HG03060 (cell line): ENCODE measurements around the gene RPS6KA6.

Experiments
- ATAC-seq: cut with Tn5 transposase; IDR thresholded peaks from one replicate; pipeline ENCODE4 v1.9.1; 2021; ENCODE audit warnings: low read depth, moderate number of reproducible peaks; ENCODE audit not compliant: unreplicated experiment

The RPS6KA6 gene

DNA sequence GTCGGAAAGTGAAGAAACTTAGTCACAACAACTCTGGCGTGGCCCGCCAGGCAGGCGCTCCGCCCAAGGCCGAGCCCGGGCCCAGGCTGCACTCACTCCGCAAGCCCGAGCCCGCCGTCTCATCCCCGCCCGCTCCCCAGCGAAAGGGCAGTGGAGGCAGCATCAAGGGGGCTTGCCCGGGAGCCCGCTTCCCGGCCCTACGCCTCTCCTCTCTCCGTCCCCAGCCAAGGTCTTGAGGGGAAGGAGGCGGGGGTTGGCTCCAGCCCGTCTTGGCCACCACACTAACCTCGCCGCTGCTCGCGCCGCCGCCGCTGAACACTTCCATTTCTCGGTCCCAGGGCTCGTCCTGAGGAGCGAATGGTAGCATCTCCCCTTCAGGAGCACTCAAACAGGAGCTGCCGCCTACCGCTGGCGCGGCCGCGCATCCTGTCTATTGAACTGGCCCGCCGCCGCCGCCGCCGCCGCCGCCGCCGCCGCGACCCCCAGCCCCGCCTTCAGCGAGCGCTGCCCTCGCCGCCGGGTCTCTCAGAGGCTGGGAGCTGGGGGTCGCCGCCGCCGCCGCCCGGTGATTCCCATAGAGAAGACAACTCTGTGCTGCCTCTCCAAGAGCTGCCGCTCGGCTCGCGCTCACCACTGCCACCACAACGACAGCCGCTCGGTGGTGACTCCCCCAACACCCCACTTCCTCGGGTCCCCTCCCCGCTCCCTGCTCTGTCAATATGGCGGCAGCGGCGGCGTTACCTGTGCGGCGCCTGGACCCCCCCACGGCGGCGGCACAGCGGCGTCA is at the start of gene RPS6KA6:
Gene RPS6KA6, minus strand, starts transcription at position 667 of the 787 bp plus-strand sequence. Its CDS starts 300 bp downstream, at position 367.
- no peak for ATAC-seq

DNA sequence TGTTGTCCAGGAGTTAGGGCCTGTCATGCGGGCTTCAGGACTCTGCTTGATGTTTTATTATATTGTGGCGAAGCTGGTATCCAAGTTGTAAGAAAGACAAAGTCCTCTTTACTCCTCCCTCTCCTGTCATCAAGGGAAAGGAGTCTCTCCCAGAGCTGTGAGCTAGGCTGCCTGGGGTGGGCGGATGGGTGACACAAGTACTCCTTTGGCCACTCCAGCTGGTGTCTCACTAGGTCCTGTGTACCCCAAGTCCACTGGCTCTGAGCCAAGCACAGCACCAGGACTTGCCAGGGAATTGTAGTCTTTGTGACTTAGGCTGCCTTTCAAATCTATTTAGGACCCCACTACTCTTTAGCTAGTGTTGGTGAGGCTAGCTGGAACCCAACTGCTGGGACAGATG is 36.7 kb upstream of the RPS6KA6 start:
- no peak for ATAC-seq

DNA sequence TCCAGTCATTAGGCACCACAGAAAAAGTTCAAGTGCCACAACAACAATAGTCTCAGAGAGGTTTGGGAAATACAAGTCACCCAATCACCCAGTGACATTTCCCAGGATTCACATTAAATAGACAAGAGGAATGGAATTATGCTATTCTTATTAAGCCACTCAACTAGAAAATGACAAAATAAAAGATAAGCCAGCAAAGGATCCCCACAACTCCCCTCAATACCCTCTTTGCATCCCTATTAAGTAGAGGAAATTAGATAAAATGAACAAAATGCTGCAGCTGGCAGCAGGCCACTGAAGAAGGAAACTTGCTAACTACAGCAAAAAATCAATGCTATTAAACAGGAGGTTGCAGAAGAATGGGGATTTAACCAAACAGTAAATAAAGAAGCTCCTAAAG is 35.3 kb upstream of the RPS6KA6 start:
- no peak for ATAC-seq

DNA sequence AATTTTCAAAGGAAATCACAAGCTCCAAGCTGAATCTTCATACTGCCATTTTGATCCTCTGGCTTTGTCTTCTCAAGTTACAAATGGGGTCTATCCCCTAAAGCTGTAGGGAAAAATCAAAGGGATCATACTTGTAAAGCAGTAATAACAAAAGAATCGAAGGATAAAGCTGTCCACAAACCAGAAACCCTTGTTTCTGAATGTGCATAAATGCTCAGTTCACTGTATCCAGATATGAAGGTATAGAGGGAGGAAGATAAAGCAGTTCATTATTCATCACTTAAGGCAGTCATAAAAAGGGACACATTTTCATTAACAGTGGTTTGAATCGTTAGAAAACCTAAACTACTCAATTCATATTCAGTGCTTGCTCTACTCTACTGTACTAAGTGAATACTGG is 33.2 kb upstream of the RPS6KA6 start:
- no peak for ATAC-seq

DNA sequence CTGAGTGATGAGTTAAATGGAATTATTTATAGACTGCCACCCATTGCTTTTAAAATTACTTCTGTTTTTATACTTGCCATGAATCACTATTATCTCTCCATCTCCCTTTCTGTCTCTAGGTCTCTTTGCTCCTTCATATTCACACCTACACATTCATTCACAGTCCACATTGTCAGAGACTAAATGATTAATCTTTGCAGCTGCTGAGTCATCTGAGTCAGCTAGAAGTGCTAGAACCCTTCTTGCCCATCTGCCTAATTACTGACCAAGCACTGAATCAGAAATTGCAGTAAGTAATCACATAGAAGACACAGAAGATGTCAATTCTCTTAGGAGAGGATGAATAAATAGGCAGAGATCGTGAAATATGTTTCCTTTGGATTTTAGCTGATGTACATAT is 31.6 kb upstream of the RPS6KA6 start:
- ATAC-seq = no peak

DNA sequence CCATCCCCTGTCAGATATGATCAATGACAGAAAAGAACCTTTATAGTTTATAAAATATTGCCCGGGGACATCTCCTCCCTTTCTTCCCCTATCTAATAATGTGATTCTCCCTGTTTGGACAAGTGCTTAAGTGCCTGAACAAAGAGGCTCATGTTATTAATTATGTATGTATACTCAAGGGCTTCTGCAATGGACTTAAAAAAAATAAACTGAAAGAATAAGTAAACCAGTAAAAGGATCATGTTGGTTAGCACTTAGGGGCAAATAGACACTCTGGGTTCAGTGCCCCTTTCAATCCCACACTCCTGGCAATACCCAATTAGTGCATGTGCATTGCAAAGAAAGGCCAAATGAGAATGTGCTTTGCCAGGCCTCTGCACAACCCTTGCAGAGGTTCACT is 30.7 kb upstream of the RPS6KA6 start:
- no peak for ATAC-seq

DNA sequence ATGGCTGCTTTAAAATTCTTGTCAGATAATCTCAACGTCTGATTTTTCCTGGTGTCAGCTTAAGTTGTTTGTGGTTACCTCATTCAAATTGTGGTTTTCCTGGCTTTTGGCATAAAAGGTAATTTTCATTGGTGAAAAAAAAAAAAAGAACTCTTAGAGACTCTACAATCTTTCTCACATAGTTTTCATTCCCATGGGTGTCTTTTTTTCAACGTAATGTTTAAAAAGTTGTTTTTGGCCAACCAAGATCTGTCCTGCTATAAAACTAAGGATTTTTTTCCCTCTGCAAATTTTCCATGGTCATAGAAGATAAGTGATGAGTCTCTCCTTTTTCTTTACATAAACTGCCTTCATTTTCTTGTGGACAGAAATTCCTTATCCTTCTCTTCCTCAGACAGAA is 28.9 kb upstream of the RPS6KA6 start:
- ATAC-seq = no peak

DNA sequence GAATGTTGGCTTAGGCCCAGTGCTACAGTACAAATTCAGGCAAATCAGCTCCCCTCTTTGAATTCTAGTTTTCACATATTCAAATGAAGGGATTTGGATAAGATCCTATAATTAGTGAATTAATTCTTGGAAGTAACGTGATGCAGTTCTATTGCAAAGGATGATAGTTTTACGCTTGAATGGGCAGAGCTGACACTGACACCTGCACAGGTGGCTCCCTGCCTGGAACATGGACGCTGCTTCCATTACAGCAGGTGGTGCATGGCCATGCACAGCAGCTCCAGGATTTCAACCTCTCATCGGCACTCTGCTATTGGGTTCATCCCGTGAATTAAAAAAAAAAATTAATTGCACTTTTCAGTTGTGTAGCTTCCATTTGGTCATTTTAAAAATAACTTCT is 28.4 kb upstream of the RPS6KA6 start:
- no peak for ATAC-seq

DNA sequence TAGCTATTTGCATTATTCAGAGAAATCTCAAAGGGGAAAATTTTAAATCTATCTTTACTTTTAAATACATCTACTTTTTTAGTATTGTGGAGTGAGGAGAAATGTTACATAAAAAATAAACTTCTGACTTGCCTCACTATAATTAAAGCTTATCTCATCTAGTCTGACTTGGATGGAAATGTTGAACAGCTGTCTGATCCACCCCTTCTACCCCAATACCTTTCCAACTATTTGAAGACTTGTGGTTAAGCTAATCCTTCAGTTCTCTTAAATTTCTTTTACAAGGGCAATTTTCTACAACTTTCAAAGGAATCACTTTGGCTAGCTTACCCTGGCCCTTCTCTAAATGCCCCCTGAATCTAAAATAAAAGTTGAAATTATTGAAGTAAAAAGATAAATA is 17.3 kb upstream of the RPS6KA6 start:
- no peak for ATAC-seq

DNA sequence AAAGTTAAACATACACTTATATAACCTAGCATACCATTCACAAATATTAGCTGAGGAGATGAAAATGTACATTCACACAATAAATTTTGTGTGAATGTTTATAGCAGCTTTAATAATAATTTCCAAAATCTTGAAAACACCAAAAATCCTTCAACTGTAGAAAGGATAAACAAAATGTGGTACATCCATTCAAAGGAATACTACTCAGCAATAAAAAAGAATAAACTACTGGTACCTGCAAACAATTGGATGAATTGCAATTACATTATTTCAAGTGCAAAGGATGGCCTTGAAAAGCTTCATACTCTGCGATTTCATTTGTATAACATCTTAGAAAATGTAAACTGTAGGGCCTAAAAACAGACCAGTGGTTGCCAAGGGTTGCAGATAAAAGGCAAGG is 11.7 kb upstream of the RPS6KA6 start:
- ATAC-seq = no peak

DNA sequence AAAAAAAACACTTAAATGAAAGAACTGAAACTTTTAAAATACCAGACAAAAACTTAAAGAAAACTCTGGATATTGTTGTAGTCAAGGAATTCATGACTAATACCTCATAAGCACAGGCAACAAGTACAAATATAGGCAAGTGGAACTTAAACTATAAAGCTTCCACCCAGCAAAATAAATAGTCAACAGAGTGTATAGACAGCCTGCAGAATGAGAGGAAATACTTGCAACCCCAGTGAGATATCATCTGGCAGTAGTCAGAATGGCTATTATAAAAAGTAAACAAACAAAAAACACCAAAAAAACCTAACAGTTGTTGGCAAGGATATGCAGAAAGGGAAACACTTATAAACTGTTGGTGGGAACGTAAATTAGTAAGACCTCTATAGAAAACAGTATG is 9.6 kb upstream of the RPS6KA6 start:
- no peak for ATAC-seq

DNA sequence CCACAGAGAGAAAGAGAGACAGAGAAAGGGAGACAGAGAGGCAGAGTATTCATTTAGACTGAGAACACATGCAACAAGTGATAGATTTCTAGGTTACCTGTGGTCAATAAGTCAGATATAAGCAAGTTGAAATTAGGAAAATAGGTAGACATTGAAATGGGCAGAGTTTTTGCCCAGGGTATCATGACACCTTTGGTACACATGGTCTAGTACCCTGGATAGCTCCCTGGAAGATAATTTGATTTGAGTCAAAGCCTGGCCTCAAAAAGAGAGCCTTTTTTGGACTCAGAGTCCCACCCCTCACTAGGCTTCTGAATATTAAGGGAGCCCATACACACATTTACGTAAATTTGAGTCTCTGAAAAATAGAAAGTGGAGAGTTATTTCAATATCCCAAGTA is 4.0 kb upstream of the RPS6KA6 start:
- no peak for ATAC-seq

DNA sequence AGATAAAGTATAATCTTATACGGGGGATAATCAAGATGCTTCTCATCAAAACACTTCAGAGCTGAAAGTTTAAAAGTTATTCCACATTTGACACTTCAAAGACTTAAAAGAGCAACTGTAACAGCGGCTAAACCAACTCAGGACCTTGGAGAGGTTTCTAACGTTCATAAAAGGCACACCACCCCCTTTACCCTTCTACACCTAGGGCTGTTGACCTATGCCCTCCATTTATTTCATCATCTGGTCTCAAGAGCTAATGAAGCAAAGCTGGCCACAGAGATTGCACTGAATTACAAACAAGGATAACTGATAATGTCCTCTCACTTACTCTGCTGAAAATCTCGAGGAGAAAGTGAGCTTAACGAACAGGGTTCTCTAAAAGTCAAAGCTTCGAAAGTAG is 1.1 kb upstream of the RPS6KA6 start:
- ATAC-seq = no peak

DNA sequence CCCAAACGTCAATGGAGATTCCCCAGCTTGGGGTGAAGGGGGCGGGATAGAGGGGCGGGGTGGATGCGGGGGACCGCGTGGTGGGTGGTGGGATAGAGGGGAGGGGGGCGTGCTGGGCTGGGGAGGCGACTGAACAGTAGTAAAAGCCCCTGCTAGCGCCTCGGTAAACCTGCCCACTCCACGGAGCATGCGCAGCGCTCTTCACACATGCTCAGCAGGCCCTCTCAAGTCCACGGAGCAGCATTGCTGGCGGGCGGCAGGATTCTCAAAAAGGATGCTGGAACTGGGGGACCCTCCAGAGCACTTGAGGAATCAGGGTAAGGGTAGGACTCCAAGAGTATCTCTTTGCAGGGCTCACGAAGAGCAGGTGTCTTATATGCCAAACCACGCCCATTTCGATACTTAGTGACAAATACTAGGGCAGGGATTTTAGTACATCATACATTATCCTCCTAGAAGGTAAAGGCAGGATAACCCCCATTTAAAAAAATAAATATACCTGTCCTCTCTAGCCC is 378 bp upstream of the RPS6KA6 start:
- no peak for ATAC-seq

DNA sequence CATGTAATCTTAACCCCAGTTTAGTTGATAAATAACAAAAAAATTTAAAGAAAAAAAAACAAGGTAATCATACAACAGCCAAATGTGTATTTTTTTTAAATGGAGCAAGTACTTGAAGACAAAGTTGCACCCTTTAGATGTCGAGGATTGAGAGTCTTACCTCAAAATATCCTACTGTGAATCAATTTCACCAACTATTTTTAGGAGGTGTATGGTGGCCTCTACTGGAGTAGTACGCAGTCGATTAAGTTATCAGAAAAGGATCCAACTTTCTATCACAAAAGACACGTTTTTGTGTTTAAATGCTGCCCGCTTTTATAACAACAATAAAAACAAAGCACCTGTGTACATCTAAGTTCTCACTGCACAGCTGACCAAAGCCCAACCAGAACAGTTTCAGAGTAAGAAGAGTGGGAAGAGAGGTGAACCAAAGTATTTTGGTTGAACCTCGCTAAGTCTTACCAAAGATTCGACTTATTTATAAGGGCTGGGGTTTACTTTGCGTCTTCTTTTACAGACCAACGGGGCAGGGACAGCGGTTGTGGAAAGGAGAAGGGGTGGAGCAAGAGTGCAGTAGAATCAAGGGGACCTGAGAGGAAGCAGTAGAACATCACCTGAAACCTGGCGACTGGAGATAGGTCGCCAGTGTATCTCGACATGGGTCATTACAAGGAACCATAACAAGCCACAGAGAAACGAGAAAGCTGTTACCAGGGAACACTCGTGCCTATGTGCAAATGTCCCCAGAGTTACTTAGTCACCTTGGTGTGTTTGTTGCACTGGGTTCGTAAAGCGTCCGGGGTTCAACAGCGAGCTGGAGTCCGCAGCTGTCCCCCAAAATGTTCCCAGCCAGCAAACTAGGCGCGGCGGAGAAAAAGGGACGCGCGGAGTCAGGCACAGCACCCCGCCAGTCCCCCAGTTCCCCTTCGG is 1.1 kb downstream of the RPS6KA6 start:
- no peak for ATAC-seq

DNA sequence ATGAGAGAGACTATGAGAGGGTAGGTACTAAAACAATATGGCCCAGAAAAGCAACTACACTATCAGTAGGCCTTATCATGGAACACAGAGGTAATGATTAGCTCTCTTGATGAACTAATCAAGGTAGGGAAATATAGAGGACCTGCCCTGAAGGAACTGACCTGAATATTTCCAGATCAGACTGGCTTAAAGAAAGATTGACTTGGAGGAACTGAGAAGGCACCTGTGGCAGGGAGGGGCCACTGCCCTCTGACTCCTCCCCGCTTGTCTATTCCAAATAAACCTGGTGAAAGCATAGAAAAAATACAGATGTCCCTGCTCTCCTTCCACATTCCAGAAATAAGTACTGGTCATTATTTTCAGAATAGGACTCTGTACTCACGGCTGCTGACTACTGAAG is 5.5 kb downstream of the RPS6KA6 start:
- no peak for ATAC-seq

DNA sequence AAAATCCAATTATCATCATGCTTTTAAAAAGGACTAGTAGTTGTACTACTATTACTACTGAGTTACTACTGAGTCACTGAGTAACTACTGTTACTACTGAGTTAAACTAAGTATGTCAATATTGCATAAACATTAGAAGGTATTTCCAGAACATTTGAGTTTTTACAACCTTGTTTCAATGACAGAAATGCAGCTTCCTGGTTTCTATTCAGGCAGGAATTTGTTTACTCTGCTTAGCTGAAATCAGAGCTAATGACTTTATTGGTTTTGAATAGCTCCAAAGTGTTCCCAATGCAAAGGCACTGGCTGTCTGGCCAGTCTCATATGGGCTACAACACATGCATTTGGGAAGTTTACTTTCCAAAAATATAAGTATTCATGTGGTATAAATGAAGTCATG is 12.0 kb downstream of the RPS6KA6 start:
- ATAC-seq = no peak

DNA sequence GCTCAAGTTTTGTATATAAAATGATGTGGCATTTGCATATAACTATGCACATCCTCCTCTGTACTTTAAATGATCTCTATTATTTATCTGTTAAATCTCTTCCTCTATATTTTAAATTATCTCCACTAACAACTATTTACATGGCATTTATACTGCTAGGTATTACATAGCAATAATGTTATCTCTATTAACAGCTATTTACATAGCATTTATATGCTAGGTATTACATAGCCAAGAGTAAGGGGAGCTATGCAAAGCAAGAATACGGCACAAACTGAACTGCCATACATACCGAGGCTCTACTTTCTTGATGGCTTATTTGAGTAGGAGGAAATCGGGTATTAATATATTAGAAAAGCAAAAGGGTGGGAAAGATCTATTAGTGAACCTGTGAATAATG is 12.7 kb downstream of the RPS6KA6 start:
- no peak for ATAC-seq

DNA sequence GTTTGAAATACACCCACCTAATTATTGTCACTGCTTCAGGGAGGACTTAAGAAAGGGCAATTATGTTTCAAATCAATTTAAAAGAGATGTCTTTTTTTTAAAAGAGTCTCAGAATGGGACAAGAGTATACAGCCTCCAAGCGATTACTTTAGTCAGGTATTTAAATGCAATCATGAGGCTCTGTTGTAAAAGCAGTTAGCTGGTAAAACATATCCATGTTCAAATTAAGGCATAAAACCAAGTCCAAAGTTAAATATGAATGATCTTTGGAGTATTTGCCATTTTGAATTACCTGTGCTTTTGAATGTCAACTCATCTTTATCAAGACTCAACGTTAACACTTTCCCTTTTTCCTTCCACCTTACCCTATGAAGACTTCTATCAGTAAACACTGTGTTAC is 13.7 kb downstream of the RPS6KA6 start:
- no peak for ATAC-seq

DNA sequence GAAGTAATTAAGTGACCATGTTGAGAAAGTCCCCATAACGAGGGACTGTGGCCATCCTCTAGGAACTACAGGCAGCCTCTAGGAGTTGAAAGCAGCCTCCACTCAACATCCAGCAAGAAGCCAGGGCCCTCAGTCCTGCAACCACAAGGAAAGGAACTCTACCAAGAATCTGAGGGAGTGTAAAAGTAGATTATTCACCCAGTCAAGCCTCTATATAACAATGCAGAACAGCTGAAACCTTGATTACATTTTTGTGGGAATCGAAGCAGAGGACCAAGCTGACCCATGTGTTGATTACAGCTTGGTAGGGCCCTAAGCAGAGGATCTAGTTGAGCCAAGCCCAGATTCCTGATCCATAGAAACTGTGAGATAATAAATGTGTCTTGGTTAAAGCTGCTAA is 17.1 kb downstream of the RPS6KA6 start:
- ATAC-seq = no peak

DNA sequence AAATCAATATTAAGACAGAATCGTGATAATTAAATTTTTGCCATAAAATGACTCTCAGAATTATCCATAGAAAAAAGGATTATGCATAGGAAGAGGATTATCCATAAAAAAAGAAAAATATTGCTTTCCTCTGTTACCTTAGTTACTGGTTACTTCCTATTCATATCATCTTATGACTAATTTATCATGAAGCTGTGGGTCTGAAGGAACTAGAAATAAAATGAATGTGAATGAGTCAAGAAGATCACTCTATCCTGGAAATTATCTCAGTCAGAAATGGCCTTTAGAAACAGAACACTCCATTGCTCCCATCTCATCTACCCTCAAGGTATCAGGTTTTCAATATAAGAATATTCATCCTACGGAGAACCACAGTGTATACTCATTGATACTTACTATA is 19.4 kb downstream of the RPS6KA6 start:
- ATAC-seq = no peak

DNA sequence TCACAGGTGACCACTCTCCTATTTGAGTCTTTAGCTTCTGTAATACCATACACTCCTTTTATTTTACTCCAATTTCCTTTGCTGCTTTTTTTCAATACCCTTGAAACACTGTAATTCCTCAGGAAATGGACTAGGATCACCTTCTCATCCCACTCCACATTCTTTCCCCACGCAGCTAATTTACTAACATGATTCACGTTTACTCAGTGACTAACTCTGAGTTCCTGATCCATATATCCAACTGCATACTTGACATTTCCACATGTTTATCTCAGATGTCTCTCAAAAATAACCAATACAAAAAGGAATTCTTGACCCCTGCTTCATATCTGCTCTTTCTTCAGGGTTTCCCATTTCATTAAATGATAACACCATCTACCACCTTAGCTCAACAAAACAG is 19.9 kb downstream of the RPS6KA6 start:
- no peak for ATAC-seq
